ENCODE measurements around the gene ADSS1.

ADSS1 gene

GRCh38 chr14:104751539-104752422 lies 27.8 kb downstream of the ADSS1 start:
- no peak for DNase-seq

DNA sequence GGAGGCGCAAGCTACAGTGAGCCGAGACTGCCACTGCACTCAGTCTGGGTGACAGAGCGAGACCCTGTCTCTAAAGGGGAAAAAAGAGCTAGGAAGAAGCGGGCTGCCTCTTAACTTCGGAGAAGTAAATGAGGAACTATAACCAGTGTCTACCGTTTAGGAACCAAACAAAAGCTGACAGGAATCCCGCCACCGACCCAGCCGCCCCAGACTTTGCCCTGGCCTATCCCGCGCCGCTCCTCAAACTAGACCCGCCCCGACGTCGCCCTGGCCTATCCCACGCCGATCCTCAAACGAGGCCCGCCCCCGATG lies 28.4 kb downstream of the ADSS1 start:
- no peak for DNase-seq

DNA sequence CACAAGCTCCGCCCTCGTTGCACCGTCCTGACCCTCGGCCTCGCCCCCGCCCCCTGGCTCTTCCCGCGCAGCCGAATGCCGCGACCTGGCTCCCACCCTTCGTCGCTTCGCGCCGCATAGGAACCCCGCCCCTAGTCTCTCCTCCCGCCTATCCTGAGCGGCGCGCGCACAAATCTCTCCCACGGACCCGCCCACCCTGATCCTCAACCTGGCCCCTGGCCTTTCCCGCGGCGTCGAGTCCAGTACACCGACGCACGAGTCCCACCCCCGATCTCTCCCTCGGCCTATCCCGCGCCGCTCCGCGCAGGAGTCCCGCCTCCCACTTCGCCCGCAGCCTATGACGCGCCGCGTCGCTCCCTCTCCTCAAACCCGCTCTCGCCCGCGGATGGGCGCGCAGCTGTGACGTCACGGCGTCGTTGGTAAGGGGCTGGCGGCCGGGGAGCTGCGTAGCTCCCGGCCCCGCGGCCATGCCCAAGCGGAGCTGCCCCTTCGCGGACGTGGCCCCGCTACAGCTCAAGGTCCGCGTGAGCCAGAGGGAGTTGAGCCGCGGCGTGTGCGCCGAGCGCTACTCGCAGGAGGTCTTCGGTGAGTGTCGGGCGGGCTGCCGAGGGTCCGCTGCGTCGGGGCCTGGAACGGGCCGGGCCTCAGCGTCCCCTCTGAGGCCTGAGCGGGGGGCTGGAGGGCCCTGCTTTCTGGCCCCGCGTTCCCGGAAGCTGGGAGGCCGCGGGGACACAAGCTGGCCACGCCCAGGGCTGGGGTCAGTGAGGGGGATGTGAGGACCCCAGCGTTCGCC lies 28.9 kb downstream of the ADSS1 start, which contains the start of gene SIVA1:
TSS of gene SIVA1 (plus strand) at position 413 of the 793 bp plus-strand sequence. CDS start at position 468, 55 bp downstream.
- peak; percentile 99 for DNase-seq

DNA sequence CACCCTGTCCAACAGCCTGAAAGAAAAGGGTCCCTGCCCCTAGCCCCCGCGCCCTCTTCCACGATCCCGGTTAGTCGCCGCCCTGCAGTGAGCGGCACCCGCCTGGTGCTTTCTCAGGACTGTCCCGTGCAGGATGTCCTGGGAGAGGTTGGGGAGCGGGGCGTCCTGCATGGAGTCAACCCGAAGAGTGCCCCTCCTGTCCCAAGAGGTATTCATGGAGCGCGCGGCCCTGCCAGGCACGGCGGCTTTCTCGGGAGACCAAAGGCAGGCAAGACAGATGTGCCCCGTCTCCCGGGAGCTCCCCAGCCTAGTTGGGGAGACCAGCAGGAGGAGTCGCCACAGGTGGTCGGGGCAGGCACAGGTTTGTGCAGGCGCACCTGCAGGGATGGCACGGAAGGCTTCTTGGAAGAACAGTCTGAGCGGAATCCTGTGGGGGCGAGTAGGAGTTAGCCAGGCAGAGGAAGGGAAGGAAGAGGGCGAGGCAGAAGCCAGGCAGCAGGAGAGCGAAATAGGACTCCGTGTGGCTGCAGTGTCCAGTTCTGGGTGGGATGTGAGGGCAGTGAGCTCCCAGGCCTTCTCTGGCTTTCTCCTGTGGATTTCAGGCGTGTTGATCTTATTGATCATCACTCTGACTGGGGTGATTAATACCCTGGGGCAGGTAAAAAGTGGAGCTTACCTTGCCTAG lies 29.6 kb downstream of the ADSS1 start:
- DNase-seq = no peak

DNA sequence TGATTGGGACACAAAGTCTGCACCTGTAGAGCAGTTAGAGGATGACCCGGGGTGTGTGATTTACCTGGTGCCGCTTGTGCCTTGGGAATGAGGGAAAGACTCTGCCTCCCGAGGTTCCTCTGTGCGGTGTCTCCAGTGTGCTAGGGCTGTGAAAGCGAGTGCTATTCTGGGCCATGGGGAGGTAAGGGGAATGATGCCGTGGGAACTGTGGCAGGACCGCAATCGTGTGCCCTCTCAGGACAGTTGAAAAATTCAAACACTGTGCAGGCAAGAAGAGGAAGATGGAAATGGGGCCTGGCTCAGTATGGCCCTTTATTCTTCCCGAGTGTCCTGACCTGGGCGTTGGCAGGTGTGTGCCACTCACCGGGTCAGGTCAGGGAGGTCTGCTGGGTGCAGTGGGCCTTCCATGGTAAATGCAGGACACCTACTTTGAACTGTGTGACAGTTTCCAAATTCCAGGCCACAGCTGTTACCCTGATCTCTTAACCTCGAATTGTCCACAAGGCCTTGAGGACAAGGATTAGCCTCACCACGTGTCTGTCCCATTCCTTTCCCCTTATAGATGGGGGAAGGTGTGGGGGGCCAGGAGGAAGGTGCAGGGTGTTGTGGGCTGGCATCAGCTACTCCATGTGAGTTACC lies 30.3 kb downstream of the ADSS1 start:
- no peak for DNase-seq

DNA sequence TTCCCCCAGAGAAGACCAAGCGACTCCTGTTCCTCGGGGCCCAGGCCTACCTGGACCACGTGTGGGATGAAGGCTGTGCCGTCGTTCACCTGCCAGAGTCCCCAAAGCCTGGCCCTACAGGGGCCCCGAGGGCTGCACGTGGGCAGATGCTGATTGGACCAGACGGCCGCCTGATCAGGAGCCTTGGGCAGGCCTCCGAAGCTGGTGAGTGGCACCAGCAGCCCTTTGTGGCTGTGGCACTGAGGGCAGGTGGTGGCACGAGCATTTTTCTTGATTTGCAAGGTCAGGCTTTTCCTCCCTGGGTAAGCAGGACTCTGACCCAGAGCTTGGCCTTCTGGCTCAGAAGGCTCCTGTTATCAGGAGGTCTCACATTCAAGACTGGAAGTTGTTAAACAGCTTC lies 31.6 kb downstream of the ADSS1 start:
- no peak for DNase-seq

DNA sequence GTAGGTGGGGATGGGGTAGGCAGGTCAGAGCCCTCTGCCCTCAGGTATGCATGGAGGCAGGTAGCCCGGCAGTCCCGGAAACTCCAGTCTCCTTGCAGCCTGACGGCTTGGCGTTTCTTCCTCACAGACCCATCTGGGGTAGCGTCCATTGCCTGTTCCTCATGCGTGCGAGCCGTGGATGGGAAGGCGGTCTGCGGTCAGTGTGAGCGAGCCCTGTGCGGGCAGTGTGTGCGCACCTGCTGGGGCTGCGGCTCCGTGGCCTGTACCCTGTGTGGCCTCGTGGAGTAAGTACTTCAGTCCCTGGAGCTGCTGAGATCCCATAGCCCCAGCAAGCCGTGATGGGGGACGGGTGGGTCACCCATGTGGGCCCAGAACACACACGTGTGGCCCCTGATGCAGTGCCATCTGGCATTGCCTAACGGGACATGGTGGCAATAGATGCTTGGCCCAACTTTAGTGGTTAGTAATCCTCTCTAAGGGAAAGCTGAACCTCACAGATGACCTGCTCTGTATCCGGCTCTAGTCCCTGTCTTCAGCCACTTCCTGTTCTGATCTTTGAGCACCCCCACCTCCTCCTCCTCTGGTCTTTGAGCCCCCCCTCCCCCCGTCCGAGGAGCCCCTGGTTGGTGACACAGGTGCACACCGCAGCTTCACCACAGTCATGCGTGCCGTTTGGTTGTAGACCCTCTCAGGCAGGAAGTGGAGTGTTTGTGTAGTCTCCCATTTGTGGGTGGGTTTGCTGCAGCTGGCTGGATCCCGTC lies 32.6 kb downstream of the ADSS1 start:
- no peak for DNase-seq

DNA sequence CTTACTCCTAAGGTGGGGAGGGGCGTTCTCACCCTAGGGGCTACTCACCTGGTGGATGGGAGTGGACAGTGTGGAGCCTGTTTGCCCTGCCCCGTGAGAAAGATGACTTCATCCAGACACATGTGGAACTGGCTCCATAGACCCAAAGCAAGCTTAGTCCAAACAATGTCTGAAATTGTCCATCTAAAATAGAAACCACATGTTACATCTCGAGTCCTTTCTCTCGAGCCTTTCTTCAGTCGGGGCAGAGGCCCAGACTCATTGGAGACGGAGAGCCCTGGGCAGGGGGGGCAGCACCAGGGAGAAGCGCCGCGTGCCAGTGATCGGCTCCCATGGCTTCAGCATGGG lies 33.2 kb downstream of the ADSS1 start:
- no peak for DNase-seq

DNA sequence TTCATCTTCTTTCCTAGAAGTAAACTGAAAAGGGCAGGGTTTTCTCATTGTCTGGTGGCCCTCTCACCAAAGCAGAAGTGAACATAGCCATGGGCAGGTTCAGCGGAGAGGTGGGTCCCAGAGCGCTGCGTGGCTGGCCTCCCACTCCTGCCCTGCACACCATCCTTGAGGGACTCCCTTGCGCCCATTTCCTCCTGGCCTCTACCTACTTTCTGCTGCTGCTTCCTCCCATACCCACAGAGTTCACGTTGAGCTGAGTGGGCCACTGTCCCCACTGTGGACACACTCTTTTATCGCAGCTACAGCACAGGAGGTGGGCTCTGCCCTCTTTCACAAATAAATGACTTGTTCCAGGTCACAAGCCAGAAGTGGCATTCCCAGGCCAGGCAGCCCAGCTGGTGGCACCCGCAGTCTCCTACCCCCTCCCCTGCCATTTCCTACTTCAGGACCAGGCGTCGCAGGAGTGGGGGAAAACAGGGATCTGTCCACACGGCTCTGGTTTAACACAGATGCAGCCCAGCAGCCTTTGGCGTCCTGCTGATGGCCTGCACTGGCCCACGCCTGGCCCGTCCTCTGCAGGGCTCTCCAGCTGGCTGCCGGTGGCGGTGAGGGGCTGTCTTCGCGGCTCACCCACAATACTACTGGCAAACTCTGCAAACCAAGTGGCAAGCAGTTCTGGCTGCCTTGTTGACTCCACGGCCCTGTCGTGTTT lies 33.8 kb downstream of the ADSS1 start:
- no peak for DNase-seq

DNA sequence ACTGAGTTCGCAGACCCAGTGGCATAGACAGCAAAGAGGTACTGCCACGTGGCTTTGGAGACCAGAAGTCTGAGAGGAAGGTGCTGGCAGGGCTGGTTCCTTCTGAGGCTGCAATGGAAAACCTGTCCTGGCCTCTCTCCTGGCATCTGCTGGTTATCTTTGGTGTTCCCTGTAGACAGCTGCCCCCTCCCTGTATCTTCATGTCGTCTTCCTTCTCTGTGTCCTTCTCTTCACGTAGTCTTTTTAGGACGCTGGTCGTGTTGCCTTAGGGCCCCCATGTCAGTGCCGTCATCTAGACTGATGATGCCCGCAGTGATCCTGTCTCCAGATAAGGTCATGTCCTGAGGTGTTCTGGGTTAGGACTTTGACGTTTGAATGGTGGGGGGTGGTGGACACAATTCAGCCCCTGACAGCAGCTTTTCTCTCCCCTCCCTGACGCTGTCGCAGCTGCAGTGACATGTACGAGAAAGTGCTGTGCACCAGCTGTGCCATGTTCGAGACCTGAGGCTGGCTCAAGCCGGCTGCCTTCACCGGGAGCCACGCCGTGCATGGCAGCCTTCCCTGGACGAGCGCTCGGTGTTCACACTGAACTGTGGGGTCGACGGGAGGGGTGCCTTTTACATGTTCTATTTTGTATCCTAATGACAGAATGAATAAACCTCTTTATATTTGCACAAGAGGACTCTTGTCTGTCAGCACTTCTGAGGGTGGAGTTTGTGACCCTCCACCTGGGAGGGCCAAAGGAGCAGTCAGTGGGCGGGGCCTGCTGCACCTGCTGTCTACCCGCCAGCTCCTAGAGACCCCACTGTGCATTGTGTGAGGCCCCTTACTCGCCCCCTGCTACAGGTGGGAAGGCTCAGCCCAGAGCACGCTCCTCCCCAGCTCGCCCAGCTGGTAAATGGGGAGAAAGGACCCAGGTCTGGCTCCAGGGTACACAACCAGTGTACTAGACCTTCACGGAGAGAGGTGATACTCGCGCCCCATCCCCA lies 35.2 kb downstream of the ADSS1 start:
- DNase-seq = no peak

DNA sequence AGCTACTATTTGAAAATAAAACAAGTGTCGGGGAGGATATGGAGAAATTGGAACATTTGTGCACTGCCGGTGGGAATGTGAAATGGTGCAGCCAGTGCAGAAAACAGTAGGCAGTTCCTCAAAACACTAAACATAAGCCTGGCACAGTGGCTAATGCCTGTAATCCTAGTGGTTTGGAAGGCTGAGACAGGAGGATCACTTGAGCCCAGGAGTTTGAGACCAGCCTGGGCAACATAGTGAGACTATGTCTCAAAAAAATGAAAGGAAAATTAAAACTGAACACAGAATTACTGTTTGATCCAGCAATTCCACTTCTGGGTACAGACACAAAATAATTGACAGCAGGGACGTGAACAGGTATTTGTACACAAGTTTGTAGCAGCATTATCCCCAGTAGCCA lies 41.5 kb downstream of the ADSS1 start:
- DNase-seq = no peak

DNA sequence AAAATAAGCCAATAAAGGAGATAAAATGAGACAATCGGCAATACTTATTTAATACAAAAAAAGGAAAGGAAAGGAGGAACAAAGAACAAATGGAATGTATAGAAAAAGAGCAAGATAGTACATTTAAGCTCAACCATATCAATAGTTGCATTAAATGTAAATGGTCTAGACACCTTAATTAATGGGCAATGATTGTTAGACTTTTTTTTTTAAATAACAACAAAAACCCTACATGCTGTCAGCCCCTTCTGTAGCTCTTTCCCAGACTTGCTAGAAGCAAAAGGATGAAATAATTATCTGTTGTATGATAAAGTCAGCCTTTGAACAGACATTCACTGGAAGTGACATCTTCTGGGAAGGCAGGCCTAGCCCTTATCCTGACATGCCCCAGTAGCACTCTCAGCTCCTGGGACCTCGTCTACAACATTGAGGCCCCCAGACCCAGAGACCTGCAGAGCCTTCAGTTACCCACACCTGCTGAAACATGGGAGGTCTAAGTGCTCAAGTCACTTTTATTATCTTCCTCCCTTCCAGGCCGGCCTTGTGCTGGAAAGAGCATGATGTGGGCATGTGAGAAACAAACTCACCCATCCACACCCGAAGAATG lies 42.3 kb downstream of the ADSS1 start:
- no peak for DNase-seq

DNA sequence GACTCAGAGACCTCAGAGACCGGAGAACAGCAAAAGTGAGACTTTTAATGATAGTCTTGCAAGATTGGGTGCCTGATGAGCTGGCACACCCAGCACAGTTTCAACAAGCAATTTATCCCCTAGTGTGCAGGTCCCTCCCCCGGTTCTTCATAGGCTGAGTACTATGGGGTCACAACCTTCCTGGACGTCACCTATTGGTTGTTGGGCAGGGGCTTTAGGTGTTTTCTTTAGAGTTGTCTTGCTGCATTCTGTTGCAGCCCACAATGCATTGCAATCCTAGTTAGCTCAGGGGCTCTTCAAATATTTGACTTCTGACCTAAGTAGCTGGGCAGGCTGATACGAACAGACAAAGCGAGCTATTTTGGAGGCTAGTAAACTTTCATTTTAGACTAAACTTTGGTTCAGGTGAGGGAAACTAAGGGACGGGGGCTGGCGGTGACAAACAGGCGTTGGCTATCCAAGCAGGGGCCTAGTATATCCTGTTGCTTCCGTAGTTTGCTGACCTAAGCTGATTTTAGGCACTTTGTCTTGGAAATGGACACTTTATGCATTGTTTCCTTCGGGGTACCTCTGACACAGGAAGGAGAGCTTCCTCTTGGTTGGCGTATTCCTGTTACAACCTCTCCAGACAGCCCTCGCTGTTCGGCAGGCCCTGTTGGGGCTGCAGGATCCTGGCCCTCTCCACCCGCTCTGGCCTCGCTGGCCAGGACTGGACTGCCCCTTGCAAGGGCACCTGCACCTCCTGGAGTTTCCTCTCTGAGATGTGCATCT lies 43.0 kb downstream of the ADSS1 start:
- DNase-seq = no peak

DNA sequence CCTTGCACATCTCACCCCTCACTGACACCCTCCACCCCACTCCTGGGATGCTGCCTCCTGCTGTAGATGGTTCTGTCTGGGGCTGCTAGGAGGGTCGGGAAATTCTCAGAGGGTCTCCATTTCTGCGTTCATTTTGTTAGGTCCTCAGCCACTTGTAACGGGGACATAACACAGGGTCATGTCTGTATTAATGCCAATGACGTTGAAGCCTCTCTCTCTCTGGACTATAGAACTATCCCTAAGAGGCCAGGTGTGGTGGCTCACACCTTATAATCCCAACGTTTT lies 43.5 kb downstream of the ADSS1 start:
- DNase-seq = no peak

- DNase-seq = peak; percentile 92
These were observed 44.7 kb downstream of the ADSS1 start for GRCh38 chr14:104768437-104769323.

DNA sequence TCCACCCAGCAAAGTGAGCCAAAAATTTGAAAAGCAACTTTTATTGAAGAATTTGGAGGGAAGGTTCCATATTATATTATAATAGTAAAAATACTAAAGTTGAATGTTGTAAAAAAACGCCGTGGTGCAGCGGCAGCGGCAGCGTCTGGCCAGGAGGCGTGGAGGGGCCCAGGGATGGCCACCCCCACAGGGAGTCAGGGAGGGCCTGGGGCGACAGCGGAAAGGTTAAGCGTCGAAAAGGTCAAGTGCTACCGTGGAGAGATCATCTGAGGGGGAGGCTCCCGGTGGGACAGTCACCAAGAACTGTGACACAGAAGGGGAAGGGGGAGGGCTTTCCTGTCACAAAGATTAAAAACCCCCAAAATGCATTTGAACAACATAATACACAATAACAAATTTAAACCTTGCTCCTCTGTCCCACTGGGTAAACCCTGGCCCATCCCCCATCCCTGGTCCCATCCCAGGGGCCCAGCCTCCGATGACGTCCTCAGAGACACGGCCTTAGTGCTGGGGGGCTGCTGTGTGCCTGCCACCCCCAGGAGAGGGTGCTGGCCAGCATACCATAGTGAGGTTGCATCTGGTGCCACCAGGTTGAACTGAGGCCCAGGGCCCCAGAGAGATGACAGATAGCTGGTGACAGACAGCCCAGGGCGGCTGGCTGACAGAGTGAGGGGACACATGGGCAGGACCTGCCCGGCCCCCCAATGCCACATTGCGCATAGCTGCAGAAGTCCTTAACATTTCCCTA lies 45.5 kb downstream of the ADSS1 start:
- no peak for DNase-seq

DNA sequence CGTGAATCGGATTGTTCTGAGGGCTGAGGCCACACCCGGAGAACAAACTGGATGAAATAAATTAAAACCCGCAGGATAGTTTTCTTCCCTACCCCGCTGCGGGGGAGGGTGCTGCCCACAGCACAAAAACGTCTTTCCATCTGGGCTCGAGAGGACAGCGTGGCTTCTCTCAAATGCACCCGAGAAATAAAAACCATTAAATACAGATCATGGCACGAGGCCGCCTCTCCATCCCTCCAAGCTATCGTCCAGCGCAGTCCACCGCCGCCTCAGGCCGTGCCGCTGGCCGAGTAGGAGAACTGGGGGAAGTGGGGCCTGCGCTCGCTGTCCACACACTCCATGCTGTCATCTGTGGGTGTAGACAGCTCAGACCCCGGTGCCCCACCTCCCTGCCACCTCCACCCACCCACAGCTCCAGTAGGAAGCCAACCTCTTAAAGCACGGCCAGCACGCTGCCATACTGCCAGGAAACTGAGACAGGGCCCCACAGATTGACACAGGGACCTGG lies 46.1 kb downstream of the ADSS1 start:
- DNase-seq = no peak

Data from CD4-positive, alpha-beta T cell treated with Interleukin-10 for 1 hour (primary cell).